Gastroesophageal sphincter (tissue), 4 donors: Measurements from ENCODE around the gene ALDH3A1. TPM values are rescaled to one million over a fixed set of nuclear protein-coding genes. Genes with fewer than 3 reads are reported as not detected.

Experiments used
- ATAC-seq: fragments of 150-250 bp; one replicate; pipeline ENCODE4 v1.9.1; 2016; ENCODE audit warnings: mild to moderate bottlenecking, moderate library complexity
- H3K27ac ChIP-seq, 4 donors: fragments of 200-600 bp; sonication (generic) in 3 of 4; 1 replicate in 3 of 4; 2 replicates in 1 of 4; pipeline ENCODE4 v1.5.1; 2016 to 2019
- H3K27me3 ChIP-seq: fragments of 200-600 bp; sonication (generic); one replicate; pipeline ENCODE4 v1.5.1; 2019
- H3K36me3 ChIP-seq, 2 donors: fragments of 200-600 bp; sonication (generic); one replicate each; pipeline ENCODE4 v1.5.1; 2019; ENCODE audit warnings: control low read depth in 1 of 2
- H3K4me1 ChIP-seq, 3 donors: fragments of 200-600 bp; sonication (generic); 1 replicate in 2 of 3; 2 replicates in 1 of 3; pipeline ENCODE4 v1.5.1; 2016 to 2019; ENCODE audit warnings: control low read depth in 2 of 3
- H3K4me3 ChIP-seq, 2 donors: fragments of 200-600 bp; sonication (generic); one replicate each; pipeline ENCODE4 v1.5.1; 2019; ENCODE audit warnings: mild to moderate bottlenecking in 1 of 2, moderate library complexity in 1 of 2
- H3K9me3 ChIP-seq, 3 donors: fragments of 200-600 bp; sonication (generic); one replicate each; pipeline ENCODE4 v1.5.1; 2017 to 2019; ENCODE audit warnings: control low read depth in 2 of 3
- CTCF ChIP-seq, 4 experiments: fragments of 200-600 bp in 2 of 4; fragments of 450-650 bp in 2 of 4; sonication (generic) in 1 of 4; IDR thresholded peaks; one replicate each; pipeline ENCODE4 v1.5.1; 2017 to 2019; ENCODE audit warnings: antibody characterized with exemption in 4 of 4, mild to moderate bottlenecking in 2 of 4, moderate library complexity in 2 of 4
- EP300 ChIP-seq: sonication (generic); formaldehyde crosslinking; IDR thresholded peaks from one replicate; pipeline ENCODE4 v1.6.1; 2017; ENCODE audit warnings: antibody characterized with exemption, mild to moderate bottlenecking
- POLR2A ChIP-seq, 2 donors: fragments of 450-650 bp; IDR thresholded peaks; one replicate each; pipeline ENCODE4 v1.6.1; 2017; ENCODE audit warnings: antibody characterized with exemption in 2 of 2, mild to moderate bottlenecking in 2 of 2, moderate library complexity in 1 of 2
- POLR2AphosphoS5 ChIP-seq: sonication (generic); formaldehyde crosslinking; IDR thresholded peaks from one replicate; pipeline ENCODE4 v1.6.1; 2017; ENCODE audit warnings: antibody characterized with exemption
- WGBS, 2 donors: methylation state at CpG; one replicate each; pipeline ENCODE4 v1.1.5; 2018; ENCODE audit warnings: low coverage in 1 of 2; 5-methylcytosine and 5-hydroxymethylcytosine counted together
- total RNA-seq, 4 donors: library from RNA; depleted of rRNA; stranded (reverse); fragments of >200 nt; gene quantifications; one replicate each; pipeline ENCODE4 v1.1.0, GENCODE V29; 2016

ALDH3A1 gene
- total RNA-seq, 4 donors from 2014 or later: 1.6 to 18.8 (median 3.1) TPM

GRCh38 chr17:19738073-19738449, 10.0 kb downstream of the ALDH3A1 start:
- Histone ChIP-seq H3K36me3 (no peaks in the 10 kb centered on the region), H3K9me3 (no peaks in the 10 kb centered on the region), H3K27ac (no peak overlapping the region), H3K27me3 (no peaks in the 10 kb centered on the region), H3K4me1 (no peaks in the 10 kb centered on the region), H3K4me3 (no peak overlapping the region)
- no CpG with 5 or more reads among the region's 14 CpGs for WGBS, 2 donors
- no peak for TF ChIP-seq CTCF (IDR thresholded peaks at IDR 0.05)
- TF ChIP-seq POLR2AphosphoS5: no peak
- TF ChIP-seq EP300: no peak
- TF ChIP-seq POLR2A (IDR thresholded peaks at IDR 0.05): no peak
- ATAC-seq: no peak

- H3K4me1 ChIP-seq: no peaks in the 10 kb centered on the region
- no peak for ATAC-seq
- 71 to 80% methylated on average over 1 to 2 of the region's 15 CpGs for WGBS, 2 donors
- no peak overlapping the region for H3K27ac ChIP-seq
- no peak for TF ChIP-seq EP300
- TF ChIP-seq CTCF (IDR thresholded peaks at IDR 0.05): no peak
- no peak for TF ChIP-seq POLR2AphosphoS5
- TF ChIP-seq POLR2A (IDR thresholded peaks at IDR 0.05): no peak
- H3K27me3 ChIP-seq: no peaks in the 10 kb centered on the region
- no peaks in the 10 kb centered on the region for H3K36me3 ChIP-seq
- no peaks in the 10 kb centered on the region for H3K9me3 ChIP-seq
- no peak overlapping the region for H3K4me3 ChIP-seq
Observed at GRCh38 chr17:19737305-19738072, 10.6 kb downstream of the ALDH3A1 start.

GRCh38 chr17:19736071-19736470, 12.0 kb downstream of the ALDH3A1 start:
- Histone ChIP-seq H3K27ac (no peak overlapping the region), H3K4me3 (no peak overlapping the region), H3K27me3 (no peaks in the 10 kb centered on the region), H3K4me1 (no peaks in the 10 kb centered on the region), H3K9me3 (no peaks in the 10 kb centered on the region), H3K36me3 (no peaks in the 10 kb centered on the region)
- WGBS, 2 donors: 51 to 62% methylated on average over 4 to 11 of the region's 11 CpGs
- TF ChIP-seq POLR2A (IDR thresholded peaks at IDR 0.05): no peak
- TF ChIP-seq EP300: no peak
- TF ChIP-seq POLR2AphosphoS5: no peak
- TF ChIP-seq CTCF (IDR thresholded peaks at IDR 0.05): no peak
- ATAC-seq: no peak

- H3K36me3 ChIP-seq: no peaks in the 10 kb centered on the region
- TF ChIP-seq POLR2AphosphoS5: no peak
- no peak for TF ChIP-seq POLR2A (IDR thresholded peaks at IDR 0.05)
- no peak for TF ChIP-seq EP300
- TF ChIP-seq CTCF (IDR thresholded peaks at IDR 0.05): no peak
- no peak overlapping the region for H3K27ac ChIP-seq
- no peaks in the 10 kb centered on the region for H3K9me3 ChIP-seq
- H3K27me3 ChIP-seq: no peaks in the 10 kb centered on the region
- H3K4me1 ChIP-seq: peaks cover 0 to 7% (median 0%) of the 10 kb centered on the region in 3 donors
- no peak overlapping the region for H3K4me3 ChIP-seq
- ATAC-seq: no peak
- WGBS, 2 donors: 82 to 83% methylated on average over 10 to 11 of the region's 11 CpGs
Observed at GRCh38 chr17:19733953-19734526, 14.1 kb downstream of the ALDH3A1 start.

GRCh38 chr17:19731626-19732025, 16.5 kb downstream of the ALDH3A1 start:
- H3K36me3 ChIP-seq: no peaks in the 10 kb centered on the region
- H3K4me3 ChIP-seq: no peak overlapping the region
- H3K4me1 ChIP-seq: peaks cover 4 to 31% (median 18%) of the 10 kb centered on the region in 3 donors
- no peak for TF ChIP-seq CTCF (IDR thresholded peaks at IDR 0.05)
- TF ChIP-seq EP300: no peak
- TF ChIP-seq POLR2A (IDR thresholded peaks at IDR 0.05): no peak
- no peak for TF ChIP-seq POLR2AphosphoS5
- no peak overlapping the region for H3K27ac ChIP-seq
- 100% methylated on average over 3 of the region's 11 CpGs; no CpG with 5 or more reads in 1 of the 2 donors for WGBS, 2 donors
- H3K27me3 ChIP-seq: no peaks in the 10 kb centered on the region
- no peak for ATAC-seq
- H3K9me3 ChIP-seq: no peaks in the 10 kb centered on the region
